MCF 10A (cell line): ENCODE results near the gene GPC5. TPM values are rescaled to one million over a fixed set of nuclear protein-coding genes. Genes with fewer than 3 reads are reported as not detected.

Experiments
- BruUV-seq: library from RNA; stranded (reverse); fragments of 400-500 nt; replicated peaks from 2 replicates; lab custom pipeline; 2021; lab: Mats Ljungman, UMichigan
- CTCF ChIA-PET: fragments of 300-600 bp; sonication (Branson Sonifier 250); formaldehyde crosslinking; extraction: SDS; loops from one replicate; lab custom pipeline; 2021; ENCODE audit warnings: antibody characterized with exemption, inconsistent platforms; lab: Yijun Ruan, JAX
- POLR2A ChIA-PET: fragments of 300-600, 350-650 bp; sonication (Branson Sonifier 250); formaldehyde crosslinking; extraction: SDS; loops from one replicate; lab custom pipeline; 2020; ENCODE audit warnings: antibody characterized with exemption, inconsistent platforms; lab: Yijun Ruan, JAX
- DNase-seq: peaks from one replicate; pipeline ENCODE4 v3.0.0-alpha.2; 2018; ENCODE audit not compliant: unreplicated experiment
- H3K27ac Mint-ChIP-seq: one replicate; pipeline ENCODE4 v1.8.0; 2022; ENCODE audit warnings: mild to moderate bottlenecking, low read depth, mixed read lengths; ENCODE audit not compliant: unreplicated experiment
- H3K27me3 Mint-ChIP-seq: one replicate; pipeline ENCODE4 v1.8.0; 2022; ENCODE audit warnings: mixed read lengths; ENCODE audit not compliant: insufficient read depth, unreplicated experiment
- H3K36me3 Mint-ChIP-seq: one replicate; pipeline ENCODE4 v1.8.0; 2022; ENCODE audit warnings: mild to moderate bottlenecking, moderate library complexity, mixed read lengths; ENCODE audit not compliant: insufficient read depth, unreplicated experiment
- H3K4me1 Mint-ChIP-seq: one replicate; pipeline ENCODE4 v1.8.0; 2022; ENCODE audit warnings: mixed read lengths; ENCODE audit not compliant: insufficient read depth, unreplicated experiment
- H3K4me3 Mint-ChIP-seq: one replicate; pipeline ENCODE4 v1.8.0; 2022; ENCODE audit warnings: mild to moderate bottlenecking, moderate library complexity, mixed read lengths; ENCODE audit not compliant: unreplicated experiment
- H3K9me3 Mint-ChIP-seq: one replicate; pipeline ENCODE4 v1.8.0; 2022; ENCODE audit warnings: mixed read lengths; ENCODE audit not compliant: unreplicated experiment
- intact Hi-C: fragments of 100-400 bp; cut with micrococcal nuclease; formaldehyde crosslinking; loops from 2 replicates; pipeline ENCODE4 v1.14.1; 2022
- total RNA-seq: library from RNA; stranded (reverse); gene quantifications from 2 replicates; pipeline ENCODE4 v1.2.3, GENCODE V29; 2022
- TF ChIP-seq, protein P1 (sequence below): fragments of 200-600 bp; IDR thresholded peaks from one replicate; pipeline ENCODE4 v1.8.0; 2022; ENCODE audit warnings: antibody characterized with exemption, mild to moderate bottlenecking; ENCODE audit not compliant: unreplicated experiment

The GPC5 gene
- total RNA-seq, 1 experiment from 2014 or later, result not detected

DNA sequence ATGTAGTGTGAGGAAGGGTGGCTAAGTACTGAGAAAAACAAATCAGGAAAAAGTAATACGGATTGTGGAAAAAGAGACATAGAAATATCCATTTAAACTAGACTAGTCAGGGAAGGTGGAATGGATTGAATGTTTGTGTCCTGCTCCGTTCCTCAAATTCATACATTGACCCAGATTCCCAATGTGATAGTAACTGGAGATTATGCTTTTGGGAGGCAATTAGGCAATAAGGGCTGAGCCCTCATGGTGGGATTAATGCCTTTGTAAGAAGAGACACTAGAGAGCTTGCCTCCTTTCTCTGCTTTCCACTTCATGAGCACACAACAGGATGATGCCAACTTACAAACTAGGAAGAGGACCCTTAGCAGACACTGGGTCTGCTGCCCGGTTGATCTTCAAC, 1063.0 kb downstream of the GPC5 start:
- TF ChIP-seq, protein P1, sequence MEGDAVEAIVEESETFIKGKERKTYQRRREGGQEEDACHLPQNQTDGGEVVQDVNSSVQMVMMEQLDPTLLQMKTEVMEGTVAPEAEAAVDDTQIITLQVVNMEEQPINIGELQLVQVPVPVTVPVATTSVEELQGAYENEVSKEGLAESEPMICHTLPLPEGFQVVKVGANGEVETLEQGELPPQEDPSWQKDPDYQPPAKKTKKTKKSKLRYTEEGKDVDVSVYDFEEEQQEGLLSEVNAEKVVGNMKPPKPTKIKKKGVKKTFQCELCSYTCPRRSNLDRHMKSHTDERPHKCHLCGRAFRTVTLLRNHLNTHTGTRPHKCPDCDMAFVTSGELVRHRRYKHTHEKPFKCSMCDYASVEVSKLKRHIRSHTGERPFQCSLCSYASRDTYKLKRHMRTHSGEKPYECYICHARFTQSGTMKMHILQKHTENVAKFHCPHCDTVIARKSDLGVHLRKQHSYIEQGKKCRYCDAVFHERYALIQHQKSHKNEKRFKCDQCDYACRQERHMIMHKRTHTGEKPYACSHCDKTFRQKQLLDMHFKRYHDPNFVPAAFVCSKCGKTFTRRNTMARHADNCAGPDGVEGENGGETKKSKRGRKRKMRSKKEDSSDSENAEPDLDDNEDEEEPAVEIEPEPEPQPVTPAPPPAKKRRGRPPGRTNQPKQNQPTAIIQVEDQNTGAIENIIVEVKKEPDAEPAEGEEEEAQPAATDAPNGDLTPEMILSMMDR, result no peak
- Mint-ChIP-seq H3K4me3 (no peak overlapping the region), H3K4me1 (no peaks in the 10 kb centered on the region), H3K27me3 (no peaks in the 10 kb centered on the region), H3K36me3 (no peaks in the 10 kb centered on the region), H3K9me3 (no peaks in the 10 kb centered on the region), H3K27ac (no peak overlapping the region)
- POLR2A ChIA-PET, result no interaction called here
- intact Hi-C loops, result no loop called here
- no peak for DNase-seq
- CTCF ChIA-PET, result no interaction called here
- BruUV-seq, result no TSS peak

DNA sequence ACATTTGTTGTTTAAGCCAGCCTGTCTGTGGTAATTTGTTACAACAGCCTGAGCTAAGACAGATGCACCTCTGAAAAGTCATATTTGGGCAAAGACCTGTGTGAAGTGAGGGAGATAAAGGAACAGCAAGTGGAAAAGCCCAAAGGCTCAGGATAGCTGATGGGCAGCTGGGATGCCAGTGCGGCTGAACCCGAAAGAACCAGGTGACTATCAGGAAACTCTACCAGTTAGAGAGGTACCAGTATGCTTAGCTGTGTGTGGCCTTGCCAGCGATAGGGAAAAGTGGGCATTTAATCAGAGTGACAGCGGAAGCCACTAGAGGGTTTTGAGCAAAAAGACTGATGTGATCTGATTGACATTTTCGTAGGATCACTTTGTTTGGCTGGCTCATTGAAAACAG, 1063.4 kb downstream of the GPC5 start:
- H3K36me3 Mint-ChIP-seq, result no peaks in the 10 kb centered on the region
- H3K27ac Mint-ChIP-seq, result no peak overlapping the region
- TF ChIP-seq, protein P1, result no peak
- no peaks in the 10 kb centered on the region for H3K4me1 Mint-ChIP-seq
- H3K9me3 Mint-ChIP-seq, result no peaks in the 10 kb centered on the region
- DNase-seq, result no peak
- no TSS peak for BruUV-seq
- no peak overlapping the region for H3K4me3 Mint-ChIP-seq
- ChIA-PET CTCF (interaction anchor here (0.7 kb wide), 1 partner anchor 969 kb away, joined by 3 read pairs; no protein-coding TSS in a partner anchor), POLR2A (no interaction called here)
- intact Hi-C loops, result no loop called here
- H3K27me3 Mint-ChIP-seq, result no peaks in the 10 kb centered on the region

DNA sequence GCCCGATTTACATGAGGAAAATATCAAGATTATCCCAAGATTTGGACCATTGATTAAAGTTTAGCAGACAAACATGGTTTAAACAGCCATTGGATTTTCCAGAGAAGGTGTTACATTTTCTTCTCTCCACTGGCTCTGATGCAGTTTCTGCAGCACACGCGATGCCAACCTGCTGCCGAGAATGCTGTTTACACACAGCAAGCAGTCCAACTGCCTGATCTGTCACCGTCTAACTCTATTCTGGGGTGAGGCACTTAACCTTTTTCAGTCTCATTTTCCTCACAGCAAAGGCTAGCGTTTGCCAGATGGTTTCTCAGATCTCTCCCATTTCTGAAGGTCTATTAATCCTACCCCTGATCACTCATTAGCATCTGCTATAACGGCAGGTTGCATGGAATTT, 1064.7 kb downstream of the GPC5 start:
- intact Hi-C loops, result no loop called here
- ChIA-PET POLR2A (interaction anchor here (0.9 kb wide), 1 partner anchor 49 kb away, joined by 3 read pairs; no protein-coding TSS in a partner anchor), CTCF (no interaction called here)
- no peak for DNase-seq
- H3K27ac Mint-ChIP-seq, result no peak overlapping the region
- no peaks in the 10 kb centered on the region for H3K36me3 Mint-ChIP-seq
- TF ChIP-seq, protein P1, result no peak
- no peak overlapping the region for H3K4me3 Mint-ChIP-seq
- no TSS peak for BruUV-seq
- no peaks in the 10 kb centered on the region for H3K27me3 Mint-ChIP-seq
- no peaks in the 10 kb centered on the region for H3K4me1 Mint-ChIP-seq
- H3K9me3 Mint-ChIP-seq, result no peaks in the 10 kb centered on the region

DNA sequence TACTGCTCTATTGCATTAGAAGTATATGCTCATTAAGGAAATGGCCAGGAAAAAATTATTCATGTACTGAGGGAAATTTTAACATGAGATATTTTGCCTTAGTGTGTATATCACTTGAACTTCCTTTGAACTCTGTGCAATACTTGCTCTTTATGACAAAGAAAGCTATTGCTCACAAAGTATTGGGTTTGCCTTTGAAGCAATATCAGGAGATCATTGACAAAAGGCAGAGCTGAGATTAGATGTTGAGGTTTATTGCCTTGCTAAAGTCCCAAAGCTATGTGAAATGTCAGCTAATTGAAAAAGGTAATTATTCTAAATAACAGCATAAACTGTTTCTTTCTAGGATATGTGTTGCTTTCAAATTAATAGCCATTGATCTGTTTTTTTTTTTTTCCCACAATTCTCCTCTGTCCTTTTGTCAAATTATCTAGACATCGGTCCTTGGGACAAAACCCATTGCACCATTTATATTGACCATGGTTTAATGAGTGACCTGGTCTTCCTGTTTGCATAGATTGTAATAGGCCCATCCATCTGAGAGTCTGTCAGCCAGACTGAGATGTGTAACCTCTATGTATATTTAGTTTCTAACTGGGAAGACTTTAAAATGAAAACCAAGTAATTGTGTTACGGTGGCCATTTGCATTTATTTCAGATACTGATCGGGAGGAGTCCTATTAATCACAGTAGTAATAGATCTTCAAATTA, 1075.5 kb downstream of the GPC5 start:
- no peak for DNase-seq
- H3K4me3 Mint-ChIP-seq, result no peak overlapping the region
- BruUV-seq, result no TSS peak
- H3K27me3 Mint-ChIP-seq, result no peaks in the 10 kb centered on the region
- intact Hi-C loops, result no loop called here
- POLR2A ChIA-PET, result interaction anchor here (0.6 kb wide), 1 partner anchor 21 kb away, joined by 4 read pairs; no protein-coding TSS in a partner anchor
- H3K36me3 Mint-ChIP-seq, result no peaks in the 10 kb centered on the region
- CTCF ChIA-PET, result interaction anchor here (0.7 kb wide), 2 partner anchors 51 to 518 kb away, joined by 3 to 4 read pairs; no protein-coding TSS in a partner anchor
- no peaks in the 10 kb centered on the region for H3K4me1 Mint-ChIP-seq
- TF ChIP-seq, protein P1, result no peak
- H3K27ac Mint-ChIP-seq, result no peak overlapping the region
- H3K9me3 Mint-ChIP-seq, result no peaks in the 10 kb centered on the region
